Chondrocyte (in vitro differentiated cells): ENCODE measurements around the gene FBN2. TPM values are rescaled to one million over a fixed set of nuclear protein-coding genes. Genes with fewer than 3 reads are reported as not detected.

ENCODE experiments used
- DNase-seq: peaks from one replicate; pipeline ENCODE4 v3.0.0; 2021; ENCODE audit warnings: mixed read lengths, low spot score
- H3K27ac Mint-ChIP-seq: one replicate; pipeline ENCODE4 v1.8.0; 2021; ENCODE audit warnings: mild to moderate bottlenecking, moderate library complexity, mixed read lengths; ENCODE audit not compliant: unreplicated experiment
- H3K27me3 Mint-ChIP-seq: 2 replicates; pipeline ENCODE4 v1.8.0; 2021; ENCODE audit warnings: low read depth, mixed read lengths
- H3K36me3 Mint-ChIP-seq: 2 replicates; pipeline ENCODE4 v1.8.0; 2021; ENCODE audit warnings: low read depth, mixed read lengths
- H3K4me1 Mint-ChIP-seq: 2 replicates; pipeline ENCODE4 v1.8.0; 2021; ENCODE audit warnings: low read depth, mild to moderate bottlenecking, mixed read lengths
- H3K4me3 Mint-ChIP-seq: one replicate; pipeline ENCODE4 v1.8.0; 2021; ENCODE audit warnings: mild to moderate bottlenecking, moderate library complexity, mixed read lengths; ENCODE audit not compliant: unreplicated experiment
- H3K9me3 Mint-ChIP-seq: 2 replicates; pipeline ENCODE4 v1.8.0; 2021; ENCODE audit warnings: low read depth, mixed read lengths
- CTCF ChIP-seq: fragments of 200-600 bp; sonication (generic); IDR thresholded peaks from 2 replicates; pipeline ENCODE4 v1.5.0; 2021; ENCODE audit warnings: antibody characterized with exemption, mild to moderate bottlenecking, moderate library complexity
- total RNA-seq: library from RNA; stranded (reverse); gene quantifications from 3 replicates; pipeline ENCODE4 v1.2.1, GENCODE V29; 2021

FBN2 gene
- total RNA-seq, 1 donor from 2014 or later: 311 TPM

GRCh38 chr5:128480906-128481633, 57.0 kb downstream of the FBN2 start:
- peaks cover 9% of the 10 kb centered on the region for H3K4me1 Mint-ChIP-seq
- no peak overlapping the region for H3K27ac Mint-ChIP-seq
- no peak for DNase-seq
- TF ChIP-seq CTCF: no peak
- no peaks in the 10 kb centered on the region for H3K27me3 Mint-ChIP-seq
- H3K36me3 Mint-ChIP-seq: peaks cover 6% of the 10 kb centered on the region
- H3K4me3 Mint-ChIP-seq: no peak overlapping the region
- H3K9me3 Mint-ChIP-seq: no peaks in the 10 kb centered on the region

- H3K36me3 Mint-ChIP-seq: peaks cover 6% of the 10 kb centered on the region
- no peak for TF ChIP-seq CTCF
- peaks cover 9% of the 10 kb centered on the region for H3K4me1 Mint-ChIP-seq
Observed at GRCh38 chr5:128480158-128480557, 57.9 kb downstream of the FBN2 start.

DNA sequence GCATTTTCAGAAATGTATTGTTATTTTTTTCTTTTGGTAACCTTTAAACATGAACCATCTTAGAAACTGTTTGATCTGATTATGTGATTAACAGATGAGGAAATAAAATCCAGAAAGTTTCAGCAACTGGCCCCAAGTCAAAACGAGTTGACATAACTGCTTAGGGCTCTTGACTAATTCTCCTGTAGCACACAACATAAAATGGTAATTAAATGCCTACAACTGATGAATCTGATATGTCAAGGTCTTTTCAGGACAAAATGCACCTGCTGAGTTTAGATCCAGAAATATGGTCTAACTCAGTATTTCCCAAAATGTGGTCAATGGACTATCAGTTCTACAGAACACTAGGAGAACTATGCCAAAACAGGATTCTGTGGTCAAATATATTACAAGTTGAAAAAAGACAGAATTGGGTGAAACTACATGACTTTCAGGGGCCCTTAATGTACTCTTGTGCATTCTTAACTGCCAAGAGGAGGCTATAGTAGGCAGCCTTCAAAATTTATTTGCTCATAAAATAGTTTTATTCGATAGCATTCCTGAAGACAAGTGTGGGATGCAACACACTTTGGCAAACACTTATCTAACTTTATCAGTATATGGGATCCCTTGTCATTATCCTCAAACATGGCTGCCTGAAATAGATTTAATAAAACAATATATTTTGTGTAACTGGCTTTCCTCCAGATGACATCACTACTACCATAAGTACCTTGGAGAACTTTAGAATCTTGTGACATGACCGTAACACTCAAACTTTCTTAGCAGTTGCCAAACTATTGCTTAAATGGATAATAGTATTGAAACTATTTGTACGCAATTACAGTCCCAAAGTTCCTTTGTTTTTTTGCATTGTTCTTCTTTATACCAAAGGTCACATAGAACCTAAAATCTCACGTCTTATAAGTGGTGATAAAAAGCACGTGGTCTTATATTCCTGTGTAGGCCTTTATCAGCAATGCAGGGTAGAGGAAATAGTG, 59.4 kb downstream of the FBN2 start:
- Mint-ChIP-seq H3K27ac (no peak overlapping the region), H3K27me3 (no peaks in the 10 kb centered on the region), H3K4me1 (peaks cover 9% of the 10 kb centered on the region), H3K36me3 (peaks cover 11% of the 10 kb centered on the region), H3K9me3 (no peaks in the 10 kb centered on the region), H3K4me3 (no peak overlapping the region)
- no peak for DNase-seq
- TF ChIP-seq CTCF: no peak

More at GRCh38 chr5:128480158-128480557, 57.9 kb downstream of the FBN2 start:
- Mint-ChIP-seq H3K9me3 (no peaks in the 10 kb centered on the region), H3K27ac (no peak overlapping the region), H3K27me3 (no peaks in the 10 kb centered on the region), H3K4me3 (no peak overlapping the region)
- DNase-seq: no peak

GRCh38 chr5:128477944-128478343, 60.1 kb downstream of the FBN2 start:
- TF ChIP-seq CTCF: no peak
- no peak for DNase-seq
- peaks cover 12% of the 10 kb centered on the region for H3K4me1 Mint-ChIP-seq
- H3K9me3 Mint-ChIP-seq: no peaks in the 10 kb centered on the region
- no peak overlapping the region for H3K4me3 Mint-ChIP-seq
- H3K27me3 Mint-ChIP-seq: no peaks in the 10 kb centered on the region
- H3K36me3 Mint-ChIP-seq: peaks cover 13% of the 10 kb centered on the region
- no peak overlapping the region for H3K27ac Mint-ChIP-seq

GRCh38 chr5:128475693-128476092, 62.4 kb downstream of the FBN2 start:
- Mint-ChIP-seq H3K27ac (no peak overlapping the region), H3K4me1 (peaks cover 11% of the 10 kb centered on the region), H3K9me3 (peaks cover 2% of the 10 kb centered on the region), H3K27me3 (no peaks in the 10 kb centered on the region), H3K4me3 (no peak overlapping the region), H3K36me3 (peaks cover 18% of the 10 kb centered on the region)
- no peak for TF ChIP-seq CTCF
- no peak for DNase-seq
